HG03108 (cell line): Measurements from ENCODE around the gene DHRSX.
"Not testable (repeated sequence)": the region's sequence is repeated elsewhere in the genome, so short reads cannot be mapped to it uniquely, and the experiment has no call there.

Experiments used
- ATAC-seq: cut with Tn5 transposase; IDR thresholded peaks from one replicate; pipeline ENCODE4 v1.9.1; 2021; ENCODE audit warnings: moderate library complexity; ENCODE audit not compliant: unreplicated experiment

The DHRSX gene

GRCh38 chrX:2330910-2331309, 169.9 kb downstream of the DHRSX start:
- ATAC-seq, result no peak

- no peak for ATAC-seq
Measured at GRCh38 chrX:2330487-2330886, 170.3 kb downstream of the DHRSX start.

- no peak for ATAC-seq
Measured at GRCh38 chrX:2327423-2327822, 173.4 kb downstream of the DHRSX start.

- ATAC-seq, result no peak
Measured at GRCh38 chrX:2325076-2325784, 175.5 kb downstream of the DHRSX start.

- no peak for ATAC-seq
Measured at GRCh38 chrX:2324151-2324550, 176.6 kb downstream of the DHRSX start.

- no peak for ATAC-seq
Measured at GRCh38 chrX:2321411-2321810, 179.4 kb downstream of the DHRSX start.

- ATAC-seq, result no peak
Measured at GRCh38 chrX:2320580-2321327, 180.0 kb downstream of the DHRSX start.

- no peak for ATAC-seq
Measured at GRCh38 chrX:2320089-2320488, 180.7 kb downstream of the DHRSX start.

GRCh38 chrX:2318371-2318770, 182.4 kb downstream of the DHRSX start:
- ATAC-seq, result no peak

- no peak for ATAC-seq
Measured at GRCh38 chrX:2317527-2318055, 183.2 kb downstream of the DHRSX start.

GRCh38 chrX:2316534-2316933, 184.2 kb downstream of the DHRSX start:
- ATAC-seq, result no peak

- ATAC-seq, result no peak
Measured at GRCh38 chrX:2315434-2315833, 185.3 kb downstream of the DHRSX start.

- no peak for ATAC-seq
Measured at GRCh38 chrX:2314831-2315365, 185.9 kb downstream of the DHRSX start.

- no peak for ATAC-seq
Measured at GRCh38 chrX:2313864-2314640, 186.7 kb downstream of the DHRSX start.

GRCh38 chrX:2312061-2312591, 188.7 kb downstream of the DHRSX start:
- not testable (repeated sequence) for ATAC-seq

GRCh38 chrX:2311501-2311900, 189.3 kb downstream of the DHRSX start:
- no peak for ATAC-seq

GRCh38 chrX:2301901-2302300, 198.9 kb downstream of the DHRSX start:
- ATAC-seq, result no peak

- no peak for ATAC-seq
Measured at GRCh38 chrX:2299871-2300270, 200.9 kb downstream of the DHRSX start.

- ATAC-seq, result no peak
Measured at GRCh38 chrX:2286731-2287130, 214.0 kb downstream of the DHRSX start.

GRCh38 chrX:2284601-2285000, 216.2 kb downstream of the DHRSX start:
- ATAC-seq, result no peak

- no peak for ATAC-seq
Measured at GRCh38 chrX:2284133-2284532, 216.6 kb downstream of the DHRSX start.
